Muscle layer of duodenum (tissue), 2 donors: ENCODE data around the gene HAPLN2.

Experiments used
- H3K27ac ChIP-seq: one replicate; pipeline ENCODE4 v1.7.0; 2013; ENCODE audit warnings: mild to moderate bottlenecking, low read length
- H3K27me3 ChIP-seq: one replicate; pipeline ENCODE4 v1.7.0; 2013; ENCODE audit warnings: low read depth, mild to moderate bottlenecking, control low read depth, low read length
- H3K36me3 ChIP-seq, 2 donors: one replicate each; pipeline ENCODE4 v1.7.0; 2013; ENCODE audit warnings: low read length in 2 of 2, control low read depth in 1 of 2, mild to moderate bottlenecking in 1 of 2; ENCODE audit not compliant: insufficient read depth in 2 of 2, control insufficient read depth in 1 of 2
- H3K4me1 ChIP-seq, 2 donors: one replicate each; pipeline ENCODE4 v1.7.0; 2013; ENCODE audit warnings: low read length in 2 of 2, mild to moderate bottlenecking in 2 of 2, control low read depth in 1 of 2, moderate library complexity in 1 of 2; ENCODE audit not compliant: insufficient read depth in 2 of 2, control insufficient read depth in 1 of 2
- H3K4me3 ChIP-seq, 2 donors: one replicate each; pipeline ENCODE4 v1.7.0; 2013; ENCODE audit warnings: low read length in 2 of 2, low read depth in 1 of 2, mild to moderate bottlenecking in 1 of 2
- H3K9me3 ChIP-seq, 2 donors: one replicate each; pipeline ENCODE4 v1.7.0; 2013; ENCODE audit warnings: low read length in 2 of 2, control low read depth in 1 of 2, mild to moderate bottlenecking in 1 of 2; ENCODE audit not compliant: control insufficient read depth in 1 of 2
- donor health status: healthy.

Gene HAPLN2

GRCh38 chr1:156667610-156667967 is 48.4 kb downstream of the HAPLN2 start:
- no peaks in the 10 kb centered on the region for H3K27me3 ChIP-seq
- peaks cover 23 to 71% of the 10 kb centered on the region in 2 donors for H3K4me1 ChIP-seq
- no peaks in the 10 kb centered on the region for H3K36me3 ChIP-seq
- peak overlapping the region in 1 of 2 donors; percentile 17 for H3K4me3 ChIP-seq
- H3K27ac ChIP-seq, result peak overlapping the region; percentile 54
- no peaks in the 10 kb centered on the region for H3K9me3 ChIP-seq

- Histone ChIP-seq H3K4me3 (peak overlapping the region in 1 of 2 donors; percentile 17), H3K27ac (peak overlapping the region; percentile 54)
These were observed 48.9 kb downstream of the HAPLN2 start for GRCh38 chr1:156667968-156668709.

GRCh38 chr1:156668801-156669637 is 49.8 kb downstream of the HAPLN2 start:
- Histone ChIP-seq H3K36me3 (no peaks in the 10 kb centered on the region), H3K4me1 (peaks cover 19 to 57% of the 10 kb centered on the region in 2 donors), H3K27me3 (no peaks in the 10 kb centered on the region), H3K4me3 (no peak overlapping the region), H3K9me3 (no peaks in the 10 kb centered on the region), H3K27ac (no peak overlapping the region)

More at GRCh38 chr1:156667968-156668709, 48.9 kb downstream of the HAPLN2 start:
- Histone ChIP-seq H3K9me3 (no peaks in the 10 kb centered on the region), H3K4me1 (peaks cover 23 to 65% of the 10 kb centered on the region in 2 donors), H3K36me3 (no peaks in the 10 kb centered on the region), H3K27me3 (no peaks in the 10 kb centered on the region)

GRCh38 chr1:156669794-156670193 is 50.6 kb downstream of the HAPLN2 start:
- Histone ChIP-seq H3K36me3 (no peaks in the 10 kb centered on the region), H3K4me1 (peaks cover 12 to 54% of the 10 kb centered on the region in 2 donors), H3K4me3 (no peak overlapping the region), H3K27ac (no peak overlapping the region), H3K9me3 (no peaks in the 10 kb centered on the region), H3K27me3 (no peaks in the 10 kb centered on the region)

- Histone ChIP-seq H3K27ac (no peak overlapping the region), H3K9me3 (no peaks in the 10 kb centered on the region), H3K4me1 (peaks cover 8 to 54% of the 10 kb centered on the region in 2 donors), H3K4me3 (no peak overlapping the region), H3K27me3 (no peaks in the 10 kb centered on the region), H3K36me3 (no peaks in the 10 kb centered on the region)
These were observed 51.1 kb downstream of the HAPLN2 start for GRCh38 chr1:156670359-156670758.

GRCh38 chr1:156670791-156671190 is 51.6 kb downstream of the HAPLN2 start:
- Histone ChIP-seq H3K27me3 (no peaks in the 10 kb centered on the region), H3K9me3 (no peaks in the 10 kb centered on the region), H3K36me3 (no peaks in the 10 kb centered on the region), H3K4me1 (peaks cover 6 to 54% of the 10 kb centered on the region in 2 donors), H3K27ac (no peak overlapping the region), H3K4me3 (no peak overlapping the region)

- Histone ChIP-seq H3K4me3 (no peak overlapping the region), H3K4me1 (peaks cover 6 to 60% of the 10 kb centered on the region in 2 donors), H3K9me3 (no peaks in the 10 kb centered on the region), H3K36me3 (no peaks in the 10 kb centered on the region), H3K27me3 (no peaks in the 10 kb centered on the region), H3K27ac (no peak overlapping the region)
These were observed 52.6 kb downstream of the HAPLN2 start for GRCh38 chr1:156671804-156672203.

- H3K27ac ChIP-seq, result peak overlapping the region; percentile 31
- no peak overlapping the region for H3K4me3 ChIP-seq
- no peaks in the 10 kb centered on the region for H3K36me3 ChIP-seq
- H3K27me3 ChIP-seq, result no peaks in the 10 kb centered on the region
- peaks cover 6 to 55% of the 10 kb centered on the region in 2 donors for H3K4me1 ChIP-seq
- no peaks in the 10 kb centered on the region for H3K9me3 ChIP-seq
These were observed 54.3 kb downstream of the HAPLN2 start for GRCh38 chr1:156673387-156674121.
